CD4-positive, alpha-beta T cell treated with Interleukin-17A for 4 hours (primary cell): ENCODE data around the gene ATXN7L1.

Experiments used
- DNase-seq: peaks from one replicate; pipeline ENCODE4 v3.0.0-alpha.2; 2020; ENCODE audit warnings: mixed read lengths

ATXN7L1 gene

DNA sequence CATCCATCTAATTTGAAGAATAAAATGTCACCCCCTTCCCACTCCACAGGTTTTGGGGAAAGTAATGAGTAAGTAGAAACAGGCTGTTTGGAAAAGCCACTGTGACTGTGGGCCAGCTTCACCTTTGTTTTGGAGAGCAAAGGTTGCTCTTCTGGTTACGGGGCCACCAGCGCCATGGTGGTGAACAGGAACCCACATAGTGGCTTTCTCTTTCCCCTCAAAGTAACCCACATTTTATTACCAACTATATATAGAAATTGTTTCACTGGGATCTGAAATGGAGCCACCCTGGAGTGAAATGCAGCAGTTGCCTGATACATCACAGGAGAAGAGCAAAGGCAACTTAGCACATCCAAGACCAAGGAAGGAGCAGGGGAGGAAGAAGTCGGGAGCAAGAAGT is 182.8 kb downstream of the ATXN7L1 start:
- DNase-seq = no peak

DNA sequence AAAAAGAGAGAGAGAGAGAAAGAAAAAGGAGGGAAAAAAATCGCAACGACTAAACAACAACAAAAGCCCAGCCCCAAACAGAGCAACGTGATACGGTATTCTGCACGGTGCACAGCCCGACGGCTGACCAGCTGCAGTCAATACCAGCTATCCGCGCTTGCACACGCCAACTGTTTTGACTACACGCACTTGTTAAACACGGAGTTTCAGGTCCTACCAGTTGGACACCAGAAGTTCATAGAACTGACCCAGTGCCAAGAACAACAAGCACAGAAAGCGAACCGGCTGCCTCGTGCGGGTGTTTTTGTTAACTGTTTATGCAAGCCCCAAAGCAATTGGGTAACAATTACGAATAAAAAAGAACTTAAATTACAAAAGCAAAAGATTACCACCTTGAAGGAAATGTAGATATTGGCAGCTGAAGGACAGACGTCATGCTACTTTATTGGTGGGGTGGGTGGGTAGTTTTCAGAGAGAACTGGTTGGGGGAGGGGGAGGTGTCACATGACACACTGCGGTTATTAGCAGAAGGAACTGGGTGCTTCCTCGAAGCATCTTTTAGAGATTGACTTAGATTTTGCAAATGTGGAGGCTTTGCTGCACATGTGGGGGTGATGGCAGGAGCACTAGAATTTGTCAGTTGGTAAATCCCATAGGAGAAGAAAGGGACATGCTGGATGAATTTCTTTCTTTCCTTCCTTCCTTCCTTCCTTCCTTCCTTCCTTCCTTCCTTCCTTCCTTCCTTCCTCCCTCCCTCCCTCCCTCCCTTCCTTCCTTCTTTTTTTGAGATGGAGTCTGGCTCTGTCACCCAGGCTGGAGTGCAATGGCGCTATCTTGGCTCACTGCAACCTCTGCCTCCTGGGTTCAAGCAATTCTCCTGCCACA is 184.5 kb downstream of the ATXN7L1 start:
- DNase-seq = peak; percentile 76

DNA sequence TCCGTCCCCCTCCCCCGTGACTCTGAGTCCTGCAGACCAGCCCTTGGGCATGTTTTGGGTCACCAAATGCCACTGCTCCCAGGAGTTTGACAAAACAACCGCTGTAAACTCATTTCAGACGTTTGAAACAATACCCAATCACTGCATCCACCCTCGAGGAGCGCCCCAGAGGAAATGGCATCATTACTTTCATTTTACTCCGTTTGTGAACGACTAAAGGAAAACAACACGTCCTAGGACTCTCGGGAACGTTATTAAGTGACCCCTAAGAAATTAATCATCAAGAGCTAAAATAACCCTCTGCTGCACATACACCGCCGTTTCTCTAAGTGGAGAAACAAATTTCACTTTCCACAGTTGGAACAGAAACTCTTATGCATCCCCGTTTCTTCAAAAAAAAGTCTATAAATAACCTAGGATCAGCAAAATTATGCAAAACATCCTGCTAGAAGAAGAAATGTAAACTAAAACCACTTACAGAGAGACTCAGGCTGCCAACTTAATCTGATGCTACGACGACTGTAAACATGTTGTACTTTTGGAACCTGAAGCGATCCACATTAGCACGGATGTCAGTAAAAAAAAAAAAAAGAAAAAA is 185.2 kb downstream of the ATXN7L1 start:
- DNase-seq = peak; percentile 65

DNA sequence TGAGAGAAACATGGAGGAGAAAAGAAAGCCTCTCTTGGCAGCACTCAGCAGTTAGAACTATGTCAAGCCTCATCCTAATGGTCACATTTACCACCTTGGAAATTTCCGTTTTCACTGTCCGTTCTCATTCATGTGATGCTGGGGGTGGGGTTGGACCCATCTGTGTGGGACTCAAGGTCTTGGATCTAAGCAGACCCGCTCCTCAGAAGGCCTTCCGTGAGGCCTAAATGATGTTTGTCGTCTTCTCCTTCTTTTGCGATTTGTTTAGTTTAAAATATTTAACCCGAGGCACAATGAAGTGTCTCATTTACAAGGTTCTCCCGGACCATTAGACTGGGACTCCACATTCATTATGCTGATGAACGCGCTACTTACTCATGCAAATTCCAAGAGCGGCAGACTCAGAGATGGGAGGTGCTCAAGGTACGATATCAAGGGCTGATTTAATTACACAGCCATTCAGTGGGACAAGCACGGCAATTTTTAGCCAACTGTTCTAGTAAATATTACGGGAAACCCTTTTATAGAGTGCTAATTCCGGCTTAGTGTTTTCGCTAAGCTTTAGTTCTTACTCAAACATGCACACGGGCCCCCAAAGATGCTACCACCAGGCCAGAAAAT is 186.0 kb downstream of the ATXN7L1 start:
- DNase-seq = no peak

DNA sequence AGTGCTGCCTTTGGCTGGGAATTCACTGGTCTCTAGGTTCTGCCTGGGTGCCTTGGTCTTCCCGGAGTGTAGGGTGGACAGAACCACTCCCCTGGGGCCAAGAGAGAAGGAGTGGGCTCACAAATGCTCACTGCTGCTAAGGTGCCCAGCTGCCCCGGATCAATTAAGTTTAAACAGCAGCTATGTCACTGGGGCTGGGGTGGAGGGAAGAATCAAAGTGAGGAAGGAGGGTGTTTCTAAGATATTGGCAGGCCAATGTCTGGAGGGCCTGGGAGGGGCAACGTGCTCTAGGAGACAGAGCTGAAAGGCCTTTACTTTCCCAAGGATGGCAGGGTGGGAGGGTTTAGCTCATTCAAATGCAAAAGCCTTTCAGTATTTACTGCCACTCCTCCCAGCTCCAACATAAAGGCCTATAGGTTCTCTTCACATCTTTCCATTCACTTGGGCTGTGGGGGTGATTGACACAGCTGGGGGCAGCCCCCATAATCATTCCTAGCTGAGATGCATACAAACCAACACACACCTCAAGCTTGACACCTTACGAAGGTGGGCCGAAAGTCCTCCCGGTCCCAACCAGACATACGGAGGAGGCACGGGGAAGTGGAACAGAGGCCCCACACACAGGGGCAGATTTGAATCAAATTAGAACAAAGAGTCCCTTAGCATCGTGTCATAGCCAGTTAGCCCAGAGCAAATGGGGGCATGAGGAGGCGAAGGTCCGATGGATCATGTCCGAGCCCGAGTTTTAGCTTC is 187.2 kb downstream of the ATXN7L1 start:
- no peak for DNase-seq

DNA sequence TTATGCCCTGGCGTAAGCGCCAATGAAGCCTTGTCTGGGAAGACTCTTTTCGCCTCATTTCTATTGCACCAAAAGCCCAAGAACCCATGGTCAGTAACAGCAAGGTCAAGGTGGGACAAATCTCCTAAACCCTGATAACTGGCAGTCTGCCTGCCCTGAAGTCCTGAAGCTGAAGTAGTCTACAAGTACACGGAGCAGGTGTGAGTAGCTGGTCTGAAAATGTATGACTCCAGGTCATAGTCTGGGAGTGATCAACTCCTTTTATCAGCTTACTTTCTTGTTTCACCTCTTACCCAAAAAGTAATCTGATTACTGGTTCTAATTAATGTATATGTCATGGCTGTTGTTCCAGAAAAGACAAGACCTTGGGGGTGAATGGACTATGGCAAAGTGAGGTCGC is 187.8 kb downstream of the ATXN7L1 start:
- DNase-seq = no peak

DNA sequence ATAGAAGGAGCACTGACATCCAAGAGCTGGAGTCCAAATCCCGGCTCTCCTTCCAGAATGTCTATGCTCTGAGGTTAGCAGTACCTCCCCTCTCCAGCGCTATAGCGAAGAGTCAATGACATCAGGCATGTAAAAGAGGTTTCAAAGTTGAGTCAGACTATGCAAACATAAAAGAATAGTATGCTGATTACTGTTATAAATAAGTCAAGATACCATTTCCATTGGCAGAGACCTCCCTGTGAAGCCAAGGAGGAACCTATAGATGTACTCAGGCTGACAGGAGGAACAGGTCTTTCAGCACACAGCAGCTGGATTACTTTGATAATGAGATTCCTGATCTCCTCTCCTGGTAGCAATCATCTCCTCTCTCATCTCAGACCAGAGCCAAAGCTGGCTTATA is 191.2 kb downstream of the ATXN7L1 start:
- no peak for DNase-seq

DNA sequence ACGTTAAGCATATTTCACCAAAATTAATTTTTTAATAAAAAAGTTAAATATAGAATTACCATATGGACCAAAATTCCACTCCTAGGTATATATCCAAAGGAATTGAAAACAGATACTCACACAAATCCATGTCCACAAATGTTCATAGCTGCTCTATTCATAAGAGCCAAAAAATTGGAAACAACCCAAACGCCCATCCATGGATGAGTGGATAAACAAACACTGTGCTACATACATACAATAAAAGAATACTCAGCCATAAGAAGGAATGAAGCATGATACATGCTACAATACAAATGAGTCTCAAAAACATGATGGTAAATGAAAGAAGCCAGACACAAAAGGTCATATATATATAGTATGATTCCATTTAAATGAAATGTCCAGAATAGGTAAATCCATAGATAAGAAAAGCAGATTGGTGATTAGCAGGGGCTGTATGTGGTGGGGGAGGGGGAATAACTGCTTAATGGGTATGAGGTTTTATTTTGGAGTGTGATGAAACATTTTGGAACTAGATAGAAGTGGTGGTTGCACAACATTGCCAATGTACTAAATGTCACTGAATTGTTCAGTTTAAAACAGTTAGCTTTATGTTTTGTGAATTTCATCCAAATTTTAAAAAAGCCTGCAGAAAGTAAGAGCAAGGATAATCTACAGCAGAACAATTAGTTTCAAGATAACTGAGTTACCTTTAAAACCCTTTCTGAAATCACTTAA is 193.9 kb downstream of the ATXN7L1 start:
- no peak for DNase-seq

DNA sequence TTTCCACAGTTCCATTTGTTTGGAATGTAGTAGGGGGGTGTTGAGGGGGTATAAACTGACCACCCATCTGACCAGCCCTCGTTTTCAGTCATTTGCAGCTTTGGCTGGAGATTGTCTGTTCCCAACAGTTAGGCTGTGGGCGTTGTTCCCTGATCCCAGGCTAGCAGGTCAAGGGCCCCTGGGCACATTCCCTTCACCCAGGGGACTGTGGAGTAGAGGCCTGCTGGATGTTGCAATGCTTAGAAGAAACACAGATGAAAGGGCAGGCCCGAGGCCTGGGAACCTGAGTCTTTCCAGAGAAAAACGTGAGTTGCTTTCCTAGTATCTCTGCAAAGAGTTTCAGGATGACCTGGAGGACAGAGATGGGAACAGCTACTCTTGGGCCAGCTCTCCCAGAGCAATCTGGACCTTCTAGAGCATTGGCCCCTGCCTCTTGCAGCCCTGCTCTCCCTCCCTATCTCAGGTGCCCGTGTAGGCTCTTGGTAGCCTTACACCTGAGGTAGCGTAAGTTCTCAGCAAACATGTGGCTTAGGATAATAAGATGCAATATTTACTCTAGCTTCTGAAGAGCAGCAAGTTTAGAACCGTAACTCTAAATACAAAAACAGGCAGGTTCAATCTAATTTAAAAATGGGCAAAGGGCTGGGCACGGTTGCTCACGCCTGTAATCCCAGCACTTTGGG is 195.8 kb downstream of the ATXN7L1 start:
- no peak for DNase-seq

DNA sequence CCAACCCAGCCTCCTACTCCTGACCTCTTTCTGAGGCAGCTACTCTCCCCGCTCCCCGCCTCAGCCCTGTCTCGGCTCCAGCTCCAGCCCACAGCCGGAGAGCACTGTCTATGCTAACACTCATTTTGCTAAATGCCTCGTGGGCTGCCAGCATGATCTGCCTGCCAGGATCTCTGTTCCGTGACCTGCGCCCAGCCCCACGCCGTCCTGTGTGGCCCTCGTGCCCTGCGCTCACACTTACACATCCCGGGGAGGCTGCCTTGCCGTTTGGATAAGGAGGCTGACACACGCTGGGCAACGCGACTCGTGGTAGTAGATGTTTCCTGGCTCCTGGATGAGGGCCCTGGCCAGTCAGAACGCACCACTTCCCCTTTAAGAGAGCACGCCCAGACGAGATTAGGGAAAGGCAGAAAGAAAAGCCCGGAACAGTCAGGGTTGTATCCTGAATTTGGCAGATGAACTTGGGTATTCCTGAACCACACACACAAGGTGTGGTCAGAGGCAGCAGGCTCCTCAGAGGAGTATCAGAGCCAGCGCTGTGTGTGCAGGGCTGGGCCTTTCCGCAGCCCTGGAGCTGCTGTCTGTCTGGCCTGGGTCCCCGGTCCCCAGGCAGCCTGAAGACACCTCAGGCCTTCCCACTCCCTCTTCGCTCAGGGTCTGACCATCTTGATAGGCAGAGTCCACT is 197.4 kb downstream of the ATXN7L1 start:
- peak; percentile 57 for DNase-seq

DNA sequence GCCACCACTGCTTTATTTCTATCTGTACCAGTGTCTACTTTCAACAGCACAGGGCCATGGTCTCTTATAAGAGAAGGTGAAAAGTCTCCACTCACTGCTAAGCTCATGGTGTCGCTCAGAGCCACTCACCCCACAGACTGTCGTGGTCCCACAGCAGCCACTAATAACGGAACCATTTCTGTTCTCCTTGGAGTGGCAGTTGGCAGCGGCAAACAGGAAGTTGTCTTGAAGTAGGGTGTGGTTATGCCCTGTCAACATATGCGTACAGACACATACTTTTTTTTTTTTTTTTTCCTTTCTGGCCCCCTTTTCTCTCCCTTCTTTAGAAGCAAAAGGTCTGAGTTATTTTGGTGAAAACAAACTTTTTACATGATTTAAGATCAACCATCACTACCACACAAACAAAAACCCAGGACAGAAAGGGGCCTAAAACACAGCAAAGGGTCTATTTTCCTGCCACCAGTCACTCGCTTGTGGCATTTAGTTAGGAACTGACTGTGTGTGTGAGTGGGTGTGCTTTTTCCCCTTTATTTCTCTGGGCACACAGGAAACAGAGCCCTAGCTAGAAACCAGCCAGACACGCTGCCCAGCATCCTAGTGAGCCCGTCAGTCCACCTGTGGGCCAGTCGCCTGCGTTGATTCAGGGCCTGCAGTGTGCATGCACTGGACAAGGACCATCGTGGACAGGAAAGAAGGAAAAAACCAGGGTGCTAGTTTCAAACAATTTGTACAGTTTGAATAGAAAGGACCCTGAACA is 198.4 kb downstream of the ATXN7L1 start:
- peak; percentile 65 for DNase-seq

DNA sequence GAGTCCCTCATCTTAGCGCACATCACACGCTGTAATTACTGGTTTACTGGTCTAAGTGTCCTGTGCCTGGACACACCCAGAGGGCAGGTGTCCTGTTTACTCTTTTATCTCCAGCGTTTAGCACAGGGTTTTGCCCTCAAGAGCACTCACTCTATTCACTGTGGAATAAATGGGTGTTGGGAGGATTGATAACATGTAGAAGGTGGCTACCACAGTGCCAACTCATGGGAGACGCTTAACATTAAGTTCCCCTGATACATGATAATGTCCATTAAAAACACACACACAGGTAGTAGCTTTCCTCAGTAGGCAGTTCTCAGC is 199.0 kb downstream of the ATXN7L1 start:
- no peak for DNase-seq

DNA sequence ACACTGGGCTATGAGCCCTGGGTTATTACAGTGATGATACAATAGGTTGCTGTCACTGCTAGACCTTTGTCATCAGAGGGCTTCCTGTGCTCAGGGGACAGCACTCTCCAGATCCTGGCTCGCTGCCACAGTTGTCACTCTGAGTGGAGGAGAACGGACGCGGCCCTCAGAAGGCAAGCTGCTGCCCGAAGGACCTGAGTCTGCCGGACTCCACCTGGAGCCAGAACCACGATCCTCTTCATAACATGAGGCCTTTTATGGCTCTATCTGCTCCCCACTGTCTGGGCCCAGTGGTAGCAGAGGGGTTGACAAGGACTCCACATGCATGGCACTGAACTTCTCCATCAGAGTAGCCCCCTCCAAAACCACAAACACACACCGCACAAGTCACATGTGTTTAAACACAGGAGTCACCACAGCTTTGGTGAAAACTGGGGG is 200.4 kb downstream of the ATXN7L1 start:
- DNase-seq = peak; percentile 80

DNA sequence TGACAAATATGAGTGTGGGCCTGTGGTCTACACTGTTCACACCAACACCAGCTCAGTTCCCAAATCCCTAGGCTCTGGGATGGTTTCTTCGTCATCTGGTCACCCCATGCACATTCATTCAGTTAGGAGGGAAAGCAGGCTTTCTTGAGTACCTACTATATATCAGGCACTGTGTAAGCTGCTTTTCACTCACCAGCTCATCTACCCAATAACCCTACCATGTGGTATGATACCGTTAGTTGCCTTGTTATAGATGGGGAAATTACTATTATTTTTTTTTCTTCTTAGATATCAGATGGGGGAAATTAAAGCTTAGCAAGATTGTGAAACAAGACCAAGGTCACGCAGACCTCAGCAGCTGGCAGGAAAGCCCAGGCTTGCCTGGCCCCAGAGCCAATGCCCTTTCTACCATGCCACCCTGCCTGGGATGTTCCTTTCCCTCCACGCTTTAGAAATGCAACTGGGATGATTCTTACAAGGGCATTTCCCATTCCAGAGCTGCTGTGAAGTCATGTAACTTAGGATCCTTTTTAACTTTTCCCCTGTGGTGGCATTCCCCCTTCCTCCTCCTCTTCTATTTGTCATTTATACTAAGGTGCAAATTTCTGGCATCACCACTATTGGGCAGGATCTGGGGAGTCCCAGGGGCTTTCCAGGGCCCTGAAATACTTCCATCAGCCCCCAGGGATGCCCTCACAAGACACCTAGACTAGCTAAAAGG is 202.0 kb downstream of the ATXN7L1 start:
- no peak for DNase-seq

DNA sequence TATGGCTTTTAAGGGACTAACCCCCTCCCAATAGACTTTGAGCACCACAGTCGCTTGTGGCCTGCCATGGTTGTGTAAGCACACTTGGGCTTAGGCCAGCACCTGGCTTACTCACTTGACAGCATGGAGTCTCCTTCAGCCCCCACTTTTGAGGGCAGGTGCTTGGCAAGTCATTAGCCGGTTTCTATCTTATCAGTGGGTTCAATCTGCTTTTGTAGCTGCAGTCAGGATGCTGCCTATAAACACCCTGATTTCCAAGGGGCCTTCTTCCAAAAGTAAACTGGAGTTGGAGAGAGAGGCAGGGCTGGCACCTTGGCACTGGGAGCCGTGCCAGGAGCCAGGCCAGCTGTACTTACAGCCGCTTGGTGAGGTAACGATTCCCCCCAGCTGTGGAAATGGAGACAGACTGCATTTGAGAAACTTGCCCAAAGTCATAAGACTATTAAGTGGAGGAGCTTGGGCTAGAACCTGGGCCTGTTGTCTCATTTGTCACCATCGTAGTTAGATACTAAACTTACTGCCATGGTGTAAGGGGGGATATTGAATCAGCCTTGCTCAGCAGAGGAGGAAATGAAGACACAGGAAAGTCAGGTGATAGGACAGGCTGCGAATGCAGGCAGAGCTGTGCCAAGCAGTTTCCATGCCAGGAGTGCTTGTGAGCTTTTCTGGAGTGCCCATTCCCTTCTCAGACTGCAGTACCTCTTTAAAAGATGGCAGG is 202.9 kb downstream of the ATXN7L1 start:
- DNase-seq = no peak

DNA sequence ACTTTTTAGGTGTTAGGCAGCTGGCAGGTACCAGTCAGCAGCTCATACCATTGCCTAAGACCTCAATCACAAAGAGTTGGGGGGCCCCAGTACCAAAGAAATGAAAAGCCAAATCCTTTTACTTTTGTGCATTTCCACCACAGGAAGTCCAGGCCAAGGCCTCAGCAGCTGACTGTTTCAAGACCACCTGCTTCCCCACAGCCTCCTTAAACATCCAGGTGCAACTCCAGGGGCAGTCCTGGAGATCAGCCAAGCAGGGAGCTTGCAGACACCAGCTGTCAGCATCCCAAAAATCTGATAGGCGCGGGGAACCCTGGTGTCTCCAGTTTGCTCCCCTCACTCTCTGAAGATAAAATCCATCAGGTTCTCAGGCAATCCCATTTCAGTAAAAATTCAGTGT is 203.6 kb downstream of the ATXN7L1 start:
- no peak for DNase-seq

DNA sequence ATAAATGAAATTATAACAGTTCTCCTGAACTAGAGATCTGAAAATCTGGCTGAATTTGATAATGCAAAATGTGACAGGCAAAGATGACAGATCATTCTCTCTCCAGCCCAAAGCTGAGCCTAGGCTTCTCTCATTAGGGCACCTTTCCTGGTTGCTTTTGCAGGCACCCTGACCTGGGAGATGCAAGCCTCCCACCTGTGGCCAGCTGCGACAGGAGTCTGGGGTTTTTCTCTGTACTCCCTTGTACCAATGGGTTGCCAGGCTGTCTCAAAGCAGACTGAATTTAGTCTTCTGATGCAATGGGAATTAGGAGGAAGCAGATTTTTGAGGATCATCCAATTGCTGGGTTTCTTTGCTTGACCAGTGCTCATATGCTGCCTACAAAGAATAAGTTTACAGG is 210.1 kb downstream of the ATXN7L1 start:
- no peak for DNase-seq

DNA sequence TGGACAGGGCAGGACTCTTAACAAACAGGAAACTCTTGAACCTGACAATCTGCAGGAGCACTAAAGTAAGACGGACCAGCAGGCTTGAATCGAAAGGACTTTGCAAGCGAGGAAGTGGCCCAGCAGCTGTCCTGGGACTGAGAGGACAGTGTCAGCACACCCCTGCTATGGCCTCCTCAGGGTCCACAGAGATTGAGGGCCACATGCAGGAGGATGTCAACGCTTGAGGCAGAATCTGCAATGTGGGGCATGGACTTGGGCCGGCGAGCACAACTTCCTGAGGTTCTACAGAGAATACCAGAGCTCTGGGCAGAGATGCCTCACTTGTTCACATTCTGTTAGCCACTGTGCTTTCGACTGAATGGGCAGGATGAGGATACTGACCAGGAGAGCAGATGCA is 210.7 kb downstream of the ATXN7L1 start:
- DNase-seq = no peak

DNA sequence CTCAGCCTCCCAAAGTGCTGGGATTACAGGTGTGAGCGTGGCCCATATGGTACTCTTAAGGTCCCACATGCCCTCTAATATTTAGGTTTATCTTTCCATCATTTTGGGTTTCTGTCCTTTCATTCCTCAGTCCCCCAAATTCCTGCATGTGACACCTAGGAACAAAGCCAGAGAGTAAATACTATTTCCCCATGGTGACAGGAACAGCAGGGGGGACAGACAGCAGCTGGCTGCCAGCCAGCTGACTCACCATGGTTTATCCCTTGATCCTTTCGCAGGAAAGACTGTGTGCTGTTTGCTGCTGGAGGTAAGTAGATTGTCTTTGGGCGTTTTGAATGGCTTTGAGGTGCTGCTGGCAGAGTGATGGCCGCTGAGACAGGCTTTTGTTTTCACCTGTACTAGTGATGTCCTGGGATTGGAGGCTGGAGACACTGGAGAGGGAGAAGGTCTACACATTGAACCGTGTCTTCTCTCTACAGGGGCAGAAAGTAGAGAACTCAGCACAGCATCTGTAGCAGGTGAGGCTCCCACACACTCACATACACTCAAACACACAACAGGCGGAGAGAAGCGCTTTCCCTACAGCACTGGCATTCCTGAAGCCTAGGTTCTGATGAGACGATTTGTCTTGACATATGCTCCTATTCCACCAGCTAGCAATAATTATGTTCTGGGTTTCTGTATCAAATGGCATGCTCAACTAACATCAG is 211.4 kb downstream of the ATXN7L1 start:
- peak; percentile 17 for DNase-seq
